Esophagus squamous epithelium (tissue), 5 donors: ENCODE data around the gene MAPRE3. TPM values are rescaled to one million over a fixed set of nuclear protein-coding genes. Genes with fewer than 3 reads are reported as not detected.

Experiments
- DNase-seq: peaks from one replicate; lab custom pipeline; 2025; lab: John Stamatoyannopoulos, UW
- H3K27ac ChIP-seq, 4 donors: fragments of 200-600 bp; sonication (generic); one replicate each; pipeline ENCODE4 v1.5.1; 2016 to 2019; ENCODE audit warnings: mild to moderate bottlenecking in 1 of 4
- H3K27me3 ChIP-seq, 4 donors: fragments of 200-600 bp; sonication (generic); 1 replicate in 3 of 4; 2 replicates in 1 of 4; pipeline versions ENCODE4 v1.5.1 to v1.6.0; 2017 to 2021; ENCODE audit warnings: antibody characterized with exemption in 1 of 4
- H3K36me3 ChIP-seq, 3 donors: fragments of 200-600 bp; sonication (generic); one replicate each; pipeline ENCODE4 v1.5.1; 2016 to 2019
- H3K4me1 ChIP-seq, 3 donors: fragments of 200-600 bp; sonication (generic); one replicate each; pipeline ENCODE4 v1.5.1; 2017 to 2019
- H3K4me3 ChIP-seq, 4 donors: fragments of 200-600 bp; sonication (generic); 1 replicate in 3 of 4; 2 replicates in 1 of 4; pipeline ENCODE4 v1.5.1; 2016 to 2019; ENCODE audit warnings: mild to moderate bottlenecking in 2 of 4, moderate library complexity in 1 of 4
- H3K9me3 ChIP-seq, 3 donors: fragments of 200-600 bp; sonication (generic); one replicate each; pipeline ENCODE4 v1.5.1; 2016 to 2019
- POLR2A ChIP-seq, 4 donors: fragments of 450-650 bp; IDR thresholded peaks; one replicate each; pipeline ENCODE4 v1.6.1; 2017; ENCODE audit warnings: antibody characterized with exemption in 4 of 4, mild to moderate bottlenecking in 4 of 4, moderate library complexity in 3 of 4
- WGBS, 2 donors: methylation state at CpG; one replicate each; pipeline ENCODE4 v1.1.5; 2018; 5-methylcytosine and 5-hydroxymethylcytosine counted together
- intact Hi-C: fragments of 100-400 bp; cut with DNase I; formaldehyde crosslinking; loops from one replicate; pipeline ENCODE4 v1.15.0; 2022
- total RNA-seq, 4 donors: library from RNA; depleted of rRNA; stranded (reverse); fragments of >200 nt; gene quantifications; one replicate each; pipeline ENCODE4 v1.1.0, GENCODE V29; 2016
- TF ChIP-seq, protein P1 (sequence below), 6 experiments: fragments of 450-650 bp in 4 of 6; fragments of 200-600 bp in 2 of 6; sonication (generic) in 2 of 6; IDR thresholded peaks; one replicate each; pipeline ENCODE4 v1.5.1; 2016 to 2019; ENCODE audit warnings: antibody characterized with exemption in 6 of 6, mild to moderate bottlenecking in 4 of 6, moderate library complexity in 4 of 6
- donor health status: DM: yes; HTN: yes; CAD: no.

The MAPRE3 gene
- total RNA-seq, 4 donors from 2014 or later: 4.4 to 7.6 (median 5.2) TPM

- 0% methylated on average over 4 of the region's 86 CpGs; no CpG with 5 or more reads in 1 of the 2 donors for WGBS, 2 donors
- Histone ChIP-seq H3K36me3 (peaks cover 0 to 39% (median 10%) of the 10 kb centered on the region in 3 donors), H3K27me3 (no peaks in the 10 kb centered on the region), H3K9me3 (no peaks in the 10 kb centered on the region), H3K4me3 (peak within 1 kb of the TSS; percentile 70 to 96 (median 82)), H3K27ac (peak within 1 kb of the TSS; percentile 90 to 98 (median 94)), H3K4me1 (peaks cover 16 to 80% (median 45%) of the 10 kb centered on the region in 3 donors)
- peak; percentile 31 for DNase-seq
- TF ChIP-seq, protein P1, sequence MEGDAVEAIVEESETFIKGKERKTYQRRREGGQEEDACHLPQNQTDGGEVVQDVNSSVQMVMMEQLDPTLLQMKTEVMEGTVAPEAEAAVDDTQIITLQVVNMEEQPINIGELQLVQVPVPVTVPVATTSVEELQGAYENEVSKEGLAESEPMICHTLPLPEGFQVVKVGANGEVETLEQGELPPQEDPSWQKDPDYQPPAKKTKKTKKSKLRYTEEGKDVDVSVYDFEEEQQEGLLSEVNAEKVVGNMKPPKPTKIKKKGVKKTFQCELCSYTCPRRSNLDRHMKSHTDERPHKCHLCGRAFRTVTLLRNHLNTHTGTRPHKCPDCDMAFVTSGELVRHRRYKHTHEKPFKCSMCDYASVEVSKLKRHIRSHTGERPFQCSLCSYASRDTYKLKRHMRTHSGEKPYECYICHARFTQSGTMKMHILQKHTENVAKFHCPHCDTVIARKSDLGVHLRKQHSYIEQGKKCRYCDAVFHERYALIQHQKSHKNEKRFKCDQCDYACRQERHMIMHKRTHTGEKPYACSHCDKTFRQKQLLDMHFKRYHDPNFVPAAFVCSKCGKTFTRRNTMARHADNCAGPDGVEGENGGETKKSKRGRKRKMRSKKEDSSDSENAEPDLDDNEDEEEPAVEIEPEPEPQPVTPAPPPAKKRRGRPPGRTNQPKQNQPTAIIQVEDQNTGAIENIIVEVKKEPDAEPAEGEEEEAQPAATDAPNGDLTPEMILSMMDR (IDR thresholded peaks at IDR 0.05): peak in 2 of 6 experiments; percentile 6 to 23
- TF ChIP-seq POLR2A (IDR thresholded peaks at IDR 0.05): peak in 3 of 4 donors; percentile 60 to 85 (median 76)
- intact Hi-C loops: no loop called here
These were observed 101.0 kb downstream of the MAPRE3 start, which contains the start of gene OST4 for GRCh38 chr2:27071277-27071989. Gene OST4 (minus strand): TSS chr2:27071654.

DNA sequence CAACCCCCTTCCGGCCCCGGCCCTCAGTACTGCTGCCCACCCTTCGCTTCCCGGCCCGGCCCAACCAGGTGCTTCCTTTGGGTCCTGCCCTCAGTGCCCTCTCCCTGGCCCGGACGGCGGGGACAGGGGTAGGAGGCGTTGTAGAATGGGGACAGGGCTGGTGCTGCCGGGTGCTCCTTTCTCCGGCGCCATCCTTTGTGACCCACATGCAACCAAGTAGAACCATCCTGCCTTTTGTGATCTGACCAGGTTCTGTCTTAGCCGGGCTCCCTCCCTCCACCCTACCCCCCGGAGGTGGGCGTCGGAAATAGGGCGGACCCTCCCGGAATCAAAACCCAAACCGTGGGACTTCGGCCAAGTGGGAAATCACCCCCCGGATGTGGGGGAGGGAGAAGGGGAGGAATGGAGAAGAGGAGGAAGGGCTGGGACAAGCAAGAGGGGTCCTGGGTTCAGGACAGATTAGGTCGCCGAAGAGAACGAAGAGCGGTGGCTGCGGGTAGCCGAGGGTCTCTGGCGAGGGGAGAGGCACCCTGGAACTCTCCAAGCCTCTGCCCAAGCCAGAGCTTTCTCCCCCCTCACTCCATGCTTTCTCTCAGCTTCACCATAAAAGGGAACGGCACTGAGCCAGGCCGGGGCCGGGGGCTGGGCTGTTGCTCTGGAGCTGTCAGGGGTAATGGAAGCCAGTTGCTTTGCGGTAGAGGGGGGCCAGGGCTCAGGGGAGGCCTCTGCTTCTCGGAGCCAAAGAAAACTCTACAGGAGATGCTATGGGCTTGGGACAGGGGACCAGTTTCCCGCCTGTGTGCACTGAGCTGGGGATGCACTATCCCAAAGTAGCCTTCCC, 101.8 kb downstream of the MAPRE3 start:
- peaks cover 16 to 87% (median 45%) of the 10 kb centered on the region in 3 donors for H3K4me1 ChIP-seq
- 10 to 24% methylated on average over 10 to 11 of the region's 34 CpGs for WGBS, 2 donors
- peaks cover 0 to 31% (median 10%) of the 10 kb centered on the region in 3 donors for H3K36me3 ChIP-seq
- peak overlapping the region; percentile 70 to 96 (median 82) for H3K4me3 ChIP-seq
- no peaks in the 10 kb centered on the region for H3K27me3 ChIP-seq
- H3K27ac ChIP-seq: peak overlapping the region; percentile 90 to 98 (median 94)
- intact Hi-C loops: no loop called here
- no peak for DNase-seq
- no peaks in the 10 kb centered on the region for H3K9me3 ChIP-seq
- TF ChIP-seq, protein P1 (IDR thresholded peaks at IDR 0.05): no peak
- TF ChIP-seq POLR2A (IDR thresholded peaks at IDR 0.05): no peak

- H3K4me1 ChIP-seq: peaks cover 16 to 93% (median 52%) of the 10 kb centered on the region in 3 donors
- no peaks in the 10 kb centered on the region for H3K27me3 ChIP-seq
- no peaks in the 10 kb centered on the region for H3K9me3 ChIP-seq
- 47 to 67% methylated on average over 5 of the region's 5 CpGs for WGBS, 2 donors
- no peak overlapping the region for H3K4me3 ChIP-seq
- no peak for DNase-seq
- peak overlapping the region in 3 of 4 donors; percentile 92 to 98 (median 97) for H3K27ac ChIP-seq
- TF ChIP-seq, protein P1 (IDR thresholded peaks at IDR 0.05): no peak
- no peak for TF ChIP-seq POLR2A (IDR thresholded peaks at IDR 0.05)
- H3K36me3 ChIP-seq: peaks cover 0 to 24% (median 8%) of the 10 kb centered on the region in 3 donors
- intact Hi-C loops: no loop called here
These were observed 102.5 kb downstream of the MAPRE3 start for GRCh38 chr2:27072920-27073319.

- DNase-seq: no peak
- H3K36me3 ChIP-seq: peaks cover 0 to 15% (median 0%) of the 10 kb centered on the region in 3 donors
- no peaks in the 10 kb centered on the region for H3K9me3 ChIP-seq
- peaks cover 16 to 88% (median 50%) of the 10 kb centered on the region in 3 donors for H3K4me1 ChIP-seq
- WGBS, 2 donors: 20 to 34% methylated on average over 2 of the region's 2 CpGs
- TF ChIP-seq, protein P1 (IDR thresholded peaks at IDR 0.05): no peak
- no peak for TF ChIP-seq POLR2A (IDR thresholded peaks at IDR 0.05)
- peak overlapping the region in 2 of 4 donors; percentile 92 to 98 for H3K27ac ChIP-seq
- H3K27me3 ChIP-seq: no peaks in the 10 kb centered on the region
- intact Hi-C loops: no loop called here
- H3K4me3 ChIP-seq: no peak overlapping the region
These were observed 103.3 kb downstream of the MAPRE3 start for GRCh38 chr2:27073782-27074181.
